ENCODE measurements around the gene TMEM63B. TPM values are rescaled to one million over a fixed set of nuclear protein-coding genes. Genes with fewer than 3 reads are reported as not detected.
A peak's percentile ranks its signal among the peaks of the same experiment; 100 is the strongest.

TMEM63B gene
- total and polyA plus RNA-seq, 9 of the 15 experiments (the other 6 are each of a cell fraction or from before 2014, with no cell fraction given): 0.14 to 39.4 (median 14.4) TPM

- TF ChIP-seq ZNF639 (CRISPR knock-in tag; conservative IDR thresholded peaks at IDR 0.05 in 1 of 2, IDR thresholded peaks at IDR 0.05 in 1 of 2) (no peak), MTF1 (CRISPR knock-in tag; IDR thresholded peaks at IDR 0.05; ENCODE audit: borderline replicate concordance) (no peak), SETDB1 (IDR thresholded peaks at IDR 0.05; ENCODE audit: low read length) (no peak), POLR3A (IDR thresholded peaks at IDR 0.05; ENCODE audit: borderline replicate concordance, extremely low read depth, insufficient read depth, insufficient read length) (no peak), SNRNP70 (optimal IDR thresholded peaks at IDR 0.05; ENCODE audit: low read depth, low read length) (no peak), BCL6 (CRISPR knock-in tag; IDR thresholded peaks at IDR 0.05) (no peak), STAT5B (CRISPR knock-in tag; IDR thresholded peaks at IDR 0.05) (no peak), ETS2 (tag; IDR thresholded peaks at IDR 0.05; ENCODE audit: borderline replicate concordance, poor library complexity, severe bottlenecking) (no peak), ZNF584 (CRISPR knock-in tag; IDR thresholded peaks at IDR 0.05; ENCODE audit: low read depth) (no peak), POLR2B (IDR thresholded peaks at IDR 0.05; ENCODE audit: low read depth, partially characterized antibody) (no peak), RB1 (IDR thresholded peaks at IDR 0.05; ENCODE audit: low read depth) (peak; percentile 97), IRF2 (CRISPR knock-in tag; IDR thresholded peaks at IDR 0.05) (no peak), RBM17 (IDR thresholded peaks at IDR 0.05; ENCODE audit: borderline replicate concordance, low read depth, low read length) (no peak), FOXK2 (conservative IDR thresholded peaks at IDR 0.05 in 1 of 2, IDR thresholded peaks at IDR 0.05 in 1 of 2; ENCODE audit: low read depth in 2 of 2) (no peak), ZNF644 (tag; IDR thresholded peaks at IDR 0.05; ENCODE audit: low read depth) (no peak), ERF (CRISPR knock-in tag; IDR thresholded peaks at IDR 0.05) (no peak), ELF4 (CRISPR knock-in tag; IDR thresholded peaks at IDR 0.05) (no peak), ZNF707 (CRISPR knock-in tag; conservative IDR thresholded peaks at IDR 0.05) (no peak), BRD9 (IDR thresholded peaks at IDR 0.05; ENCODE audit: low read depth, partially characterized antibody) (no peak), BRF2 (IDR thresholded peaks at IDR 0.05; ENCODE audit: borderline replicate concordance, insufficient read depth, insufficient read length) (no peak), SIX5 (IDR thresholded peaks at IDR 0.05; ENCODE audit: borderline replicate concordance in 1 of 2, insufficient read depth in 1 of 2, low read depth in 1 of 2, low read length in 2 of 2) (no peak)
- TF ChIP-seq, protein P1, sequence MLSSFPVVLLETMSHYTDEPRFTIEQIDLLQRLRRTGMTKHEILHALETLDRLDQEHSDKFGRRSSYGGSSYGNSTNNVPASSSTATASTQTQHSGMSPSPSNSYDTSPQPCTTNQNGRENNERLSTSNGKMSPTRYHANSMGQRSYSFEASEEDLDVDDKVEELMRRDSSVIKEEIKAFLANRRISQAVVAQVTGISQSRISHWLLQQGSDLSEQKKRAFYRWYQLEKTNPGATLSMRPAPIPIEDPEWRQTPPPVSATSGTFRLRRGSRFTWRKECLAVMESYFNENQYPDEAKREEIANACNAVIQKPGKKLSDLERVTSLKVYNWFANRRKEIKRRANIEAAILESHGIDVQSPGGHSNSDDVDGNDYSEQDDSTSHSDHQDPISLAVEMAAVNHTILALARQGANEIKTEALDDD (IDR thresholded peaks at IDR 0.05): no peak
- TF ChIP-seq, protein P2, sequence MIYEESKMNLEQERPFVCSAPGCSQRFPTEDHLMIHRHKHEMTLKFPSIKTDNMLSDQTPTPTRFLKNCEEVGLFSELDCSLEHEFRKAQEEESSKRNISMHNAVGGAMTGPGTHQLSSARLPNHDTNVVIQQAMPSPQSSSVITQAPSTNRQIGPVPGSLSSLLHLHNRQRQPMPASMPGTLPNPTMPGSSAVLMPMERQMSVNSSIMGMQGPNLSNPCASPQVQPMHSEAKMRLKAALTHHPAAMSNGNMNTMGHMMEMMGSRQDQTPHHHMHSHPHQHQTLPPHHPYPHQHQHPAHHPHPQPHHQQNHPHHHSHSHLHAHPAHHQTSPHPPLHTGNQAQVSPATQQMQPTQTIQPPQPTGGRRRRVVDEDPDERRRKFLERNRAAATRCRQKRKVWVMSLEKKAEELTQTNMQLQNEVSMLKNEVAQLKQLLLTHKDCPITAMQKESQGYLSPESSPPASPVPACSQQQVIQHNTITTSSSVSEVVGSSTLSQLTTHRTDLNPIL (CRISPR knock-in tag; IDR thresholded peaks at IDR 0.05): no peak
Observed at GRCh38 chr6:44151348-44152108, 24.2 kb downstream of the TMEM63B start (continued).
